H1 (cell line): ENCODE results near the gene QRSL1. TPM values are rescaled to one million over a fixed set of nuclear protein-coding genes. Genes with fewer than 3 reads are reported as not detected.

Source experiments
- CTCF ChIA-PET: fragments of 300-600 bp; sonication (Branson Sonifier 250); formaldehyde crosslinking; loops from one replicate; lab custom pipeline; 2021; ENCODE audit not compliant: partially characterized antibody; lab: Charles Lee
- POLR2A ChIA-PET: fragments of 300-600 bp; sonication (Branson Sonifier 250); formaldehyde crosslinking; loops from one replicate; lab custom pipeline; 2021; ENCODE audit warnings: inconsistent platforms; ENCODE audit not compliant: partially characterized antibody; lab: Charles Lee
- DNase-seq, 2 experiments: peaks; one replicate each; pipeline versions ENCODE4 v3.0.0 to v3.0.0-alpha.2; 2010 to 2022; ENCODE audit warnings: low spot score in 2 of 2, low read depth in 1 of 2, mixed read lengths in 1 of 2
- FAIRE-seq: peaks from 2 replicates; lab custom pipeline; 2011; peaks lifted over from hg19 to GRCh38; lab: Jason Lieb, UNC
- H2AFZ ChIP-seq: 2 replicates; pipeline ENCODE4 v1.8.1; 2012; ENCODE audit warnings: low read length, inconsistent platforms
- H2AK5ac ChIP-seq: 2 replicates; pipeline ENCODE4 v1.6.1; 2013; ENCODE audit warnings: low read depth, low read length
- H2BK120ac ChIP-seq: replicated peaks from 2 replicates; pipeline ENCODE3; 2013; ENCODE audit warnings: low read depth, low read length, inconsistent platforms
- H2BK12ac ChIP-seq: 2 replicates; pipeline ENCODE4 v1.6.1; 2013; ENCODE audit warnings: low read depth, low read length
- H2BK15ac ChIP-seq: 2 replicates; pipeline ENCODE4 v1.6.1; 2013; ENCODE audit warnings: low read length
- H2BK20ac ChIP-seq: 2 replicates; pipeline ENCODE4 v1.6.1; 2013; ENCODE audit warnings: low read length
- H2BK5ac ChIP-seq: 2 replicates; pipeline ENCODE4 v1.6.1; 2013; ENCODE audit warnings: low read depth, low read length
- H3K14ac ChIP-seq: 2 replicates; pipeline ENCODE4 v1.6.1; 2013; ENCODE audit warnings: inconsistent platforms; ENCODE audit not compliant: insufficient read length
- H3K18ac ChIP-seq: 2 replicates; pipeline ENCODE4 v1.6.1; 2013; ENCODE audit warnings: low read length; ENCODE audit errors: extremely low read depth
- H3K23ac ChIP-seq: 2 replicates; pipeline ENCODE4 v1.6.1; 2013; ENCODE audit warnings: inconsistent platforms; ENCODE audit not compliant: insufficient read length
- H3K23me2 ChIP-seq: 2 replicates; pipeline ENCODE4 v1.6.1; 2013; ENCODE audit warnings: low read depth, low read length
- H3K27ac ChIP-seq: 2 replicates; pipeline ENCODE4 v1.6.1; 2011; ENCODE audit warnings: low read depth, low read length, inconsistent platforms
- H3K27me3 ChIP-seq, 4 experiments: replicated peaks in 1 of 4; 1 replicate in 1 of 4; 2 replicates in 3 of 4; pipeline versions ENCODE4 v1.6.1 to v1.8.1; 2011 to 2013; ENCODE audit warnings: low read length in 3 of 4, mild to moderate bottlenecking in 3 of 4, inconsistent platforms in 2 of 4, mixed read lengths in 2 of 4, moderate library complexity in 1 of 4; ENCODE audit not compliant: control insufficient read depth in 3 of 4, insufficient read depth in 3 of 4; ENCODE audit errors: extremely low read depth in 1 of 4
- H3K36me3 ChIP-seq, 4 experiments: 2 replicates each; pipeline versions ENCODE4 v1.6.1 to v1.8.1; 2011 to 2013; ENCODE audit warnings: mild to moderate bottlenecking in 4 of 4, low read length in 3 of 4, moderate library complexity in 2 of 4, control low read depth in 1 of 4, inconsistent platforms in 1 of 4; ENCODE audit not compliant: insufficient read depth in 4 of 4, control insufficient read depth in 2 of 4
- H3K4ac ChIP-seq: replicated peaks from 2 replicates; pipeline ENCODE3; 2013; ENCODE audit warnings: low read length, low read depth, mixed read lengths, inconsistent platforms; ENCODE audit not compliant: insufficient read length
- H3K4me1 ChIP-seq, 4 experiments: replicated peaks in 1 of 4; 1 replicate in 1 of 4; 2 replicates in 3 of 4; pipeline versions ENCODE4 v1.6.1 to v1.8.1; 2011 to 2013; ENCODE audit warnings: low read length in 3 of 4, inconsistent platforms in 2 of 4, mixed read lengths in 1 of 4; ENCODE audit not compliant: insufficient read depth in 4 of 4, control insufficient read depth in 3 of 4
- H3K4me2 ChIP-seq, 2 experiments: 2 replicates each; pipeline versions ENCODE4 v1.6.1 to v1.8.1; 2011 to 2013; ENCODE audit warnings: low read depth in 2 of 2, low read length in 2 of 2, control low read depth in 1 of 2, inconsistent platforms in 1 of 2, mild to moderate bottlenecking in 1 of 2; ENCODE audit not compliant: insufficient read depth in 1 of 2
- H3K4me3 ChIP-seq, 4 experiments: fragments of 200-600, 300-600 bp in 1 of 4; sonication (generic), shearing (Covaris generic), sonication (Bioruptor Twin) in 1 of 4; 2 replicates each; pipeline versions ENCODE4 v1.5.1 to v1.8.1; 2011 to 2016; ENCODE audit warnings: low read length in 4 of 4, low read depth in 3 of 4, control low read depth in 2 of 4, inconsistent platforms in 2 of 4, mild to moderate bottlenecking in 2 of 4, mixed read lengths in 1 of 4, moderate library complexity in 1 of 4; ENCODE audit not compliant: insufficient read depth in 2 of 4; ENCODE audit errors: extremely low read depth in 1 of 4
- H3K56ac ChIP-seq: replicated peaks from 2 replicates; pipeline ENCODE3; 2013; ENCODE audit warnings: low read depth, mild to moderate bottlenecking, mixed read lengths, low read length, inconsistent platforms; ENCODE audit not compliant: insufficient read length
- H3K79me1 ChIP-seq: 2 replicates; pipeline ENCODE4 v1.6.1; 2013; ENCODE audit warnings: low read depth, low read length, control low read depth
- H3K79me2 ChIP-seq, 2 experiments: 2 replicates each; pipeline versions ENCODE4 v1.6.1 to v1.8.1; 2012 to 2013; ENCODE audit warnings: low read length in 2 of 2, mild to moderate bottlenecking in 2 of 2, inconsistent platforms in 1 of 2; ENCODE audit not compliant: insufficient read depth in 2 of 2, control insufficient read depth in 1 of 2
- H3K9ac ChIP-seq, 4 experiments: replicated peaks in 1 of 4; 1 replicate in 1 of 4; 2 replicates in 3 of 4; pipeline versions ENCODE4 v1.6.1 to v1.8.1; 2011 to 2013; ENCODE audit warnings: low read depth in 3 of 4, low read length in 3 of 4, control low read depth in 2 of 4, mild to moderate bottlenecking in 2 of 4, moderate library complexity in 2 of 4, inconsistent platforms in 1 of 4; ENCODE audit errors: extremely low read depth in 1 of 4
- H3K9me3 ChIP-seq, 2 experiments: 2 replicates each; pipeline versions ENCODE4 v1.6.1 to v1.8.1; 2012 to 2013; ENCODE audit warnings: mild to moderate bottlenecking in 2 of 2, moderate library complexity in 2 of 2, control low read depth in 1 of 2, inconsistent platforms in 1 of 2, low read depth in 1 of 2, low read length in 1 of 2, mixed read lengths in 1 of 2; ENCODE audit not compliant: insufficient read depth in 2 of 2
- H4K20me1 ChIP-seq, 2 experiments: replicated peaks in 1 of 2; 2 replicates each; pipeline versions ENCODE3 to v1.8.1; 2011 to 2013; ENCODE audit warnings: inconsistent platforms in 2 of 2, low read length in 2 of 2, mild to moderate bottlenecking in 1 of 2; ENCODE audit not compliant: insufficient read depth in 2 of 2, control insufficient read depth in 1 of 2
- H4K5ac ChIP-seq: 2 replicates; pipeline ENCODE4 v1.6.1; 2013; ENCODE audit warnings: low read length, low read depth, mixed read lengths, inconsistent platforms; ENCODE audit not compliant: insufficient read length
- H4K8ac ChIP-seq: 2 replicates; pipeline ENCODE4 v1.8.0; 2013; ENCODE audit warnings: mild to moderate bottlenecking, moderate library complexity, low read length, inconsistent platforms; ENCODE audit not compliant: insufficient read depth; ENCODE audit errors: extremely low read depth
- H4K91ac ChIP-seq: replicated peaks from 2 replicates; pipeline ENCODE3; 2013; ENCODE audit warnings: low read length, mixed read lengths, inconsistent platforms; ENCODE audit not compliant: insufficient read length
- ATF3 ChIP-seq: IDR thresholded peaks from 2 replicates; pipeline ENCODE4 v1.6.1; 2011; ENCODE audit warnings: low read depth, mild to moderate bottlenecking, low read length; ENCODE audit not compliant: insufficient read depth
- BACH1 ChIP-seq: IDR thresholded peaks from 2 replicates; pipeline ENCODE4 v1.6.1; 2012; ENCODE audit warnings: low read length, improper control_type of control experiment
- GABPA ChIP-seq: IDR thresholded peaks from 2 replicates; pipeline ENCODE4 v1.6.1; 2011; ENCODE audit warnings: mild to moderate bottlenecking, low read length, moderate library complexity, borderline replicate concordance; ENCODE audit not compliant: insufficient read depth
- KDM4A ChIP-seq: IDR thresholded peaks from one replicate; pipeline ENCODE4 v1.7.1; 2012; ENCODE audit warnings: low read depth, mild to moderate bottlenecking, moderate library complexity, low read length, inconsistent platforms; ENCODE audit not compliant: severe bottlenecking
- KDM5A ChIP-seq: fragments of 200-600 bp; IDR thresholded peaks from 2 replicates; pipeline ENCODE4 v1.7.1; 2012; ENCODE audit warnings: mild to moderate bottlenecking, low read length, inconsistent platforms, mixed read lengths
- PHF8 ChIP-seq: fragments of 200-600 bp; sonication (generic); conservative IDR thresholded peaks from 2 replicates; pipeline ENCODE4 v1.7.1; 2012; ENCODE audit warnings: low read depth, mild to moderate bottlenecking, inconsistent platforms, low read length, moderate library complexity
- SP4 ChIP-seq: IDR thresholded peaks from 2 replicates; pipeline ENCODE4 v1.6.1; 2012; ENCODE audit warnings: low read length, inconsistent platforms
- TBP ChIP-seq: IDR thresholded peaks from 2 replicates; pipeline ENCODE4 v1.6.1; 2011; ENCODE audit warnings: low read depth, low read length, improper control_type of control experiment
- WGBS, 2 experiments: shearing (Covaris generic) in 1 of 2; methylation state at CpG; one replicate each; pipeline versions ENCODE4 v1.1.6 to v1.1.7; 2013 to 2015; ENCODE audit warnings: low lambda C conversion rate in 2 of 2, mixed read lengths in 2 of 2, inconsistent platforms in 1 of 2, low coverage in 1 of 2, missing lambda C conversion rate in 1 of 2; ENCODE audit not compliant: insufficient replicate concordance in 2 of 2, insufficient coverage in 1 of 2, insufficient read length in 1 of 2; ENCODE audit errors: extremely low coverage in 1 of 2, missing lambda C conversion rate in 1 of 2; 5-methylcytosine and 5-hydroxymethylcytosine counted together
- polyA plus RNA-seq, 7 experiments: library from polyadenylated mRNA; depleted of rRNA in 3 of 7; stranded (reverse) in 5 of 7; unstranded in 2 of 7; fragments of >200 nt in 5 of 7; fragments of 200-250 nt in 2 of 7; gene quantifications; 1 replicate in 5 of 7; 2 replicates in 1 of 7; 4 replicates in 1 of 7; pipeline versions ENCODE4 v1.2.1 to v1.2.3, GENCODE V29; 2011 to 2013; ENCODE audit warnings: missing spikeins in 2 of 7, mixed read lengths in 2 of 7
- total RNA-seq: library from RNA; stranded (reverse); fragmentation: NEBNext Ultra II Directional; extraction: Animal tissue kit (Norgen Biotek cat#: 25700); gene quantifications from 2 replicates; pipeline ENCODE4 v1.2.1, GENCODE V29; 2021

QRSL1 gene
- total and polyA plus RNA-seq, 2 of the 8 experiments (the other 6 are each of a cell fraction or from before 2014, with no cell fraction given), result 7.8 to 22.2 TPM

DNA sequence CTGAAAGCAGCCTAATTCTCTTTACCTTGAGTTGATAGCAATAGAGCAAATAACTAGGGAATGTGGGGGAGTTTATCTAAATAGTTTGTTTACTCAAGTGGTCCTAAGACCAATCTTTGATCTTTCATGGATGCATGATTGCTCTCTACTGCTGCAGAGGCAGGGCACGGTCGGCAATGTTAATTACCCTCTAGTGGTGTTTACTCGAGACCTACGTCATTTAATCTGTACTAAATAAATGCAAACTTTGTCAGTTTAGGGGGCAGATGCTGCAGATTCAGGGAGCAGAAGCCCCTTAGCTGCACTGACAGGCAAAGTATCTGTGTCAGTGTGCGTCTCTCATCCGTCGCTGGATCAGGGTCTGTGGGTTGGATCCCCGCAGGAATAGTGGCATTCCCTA, 7.0 kb upstream of the QRSL1 start:
- Histone ChIP-seq H2BK12ac (no peak overlapping the region), H2AFZ (no peak overlapping the region), H3K27me3 (no peaks in the 10 kb centered on the region), H3K14ac (no peak overlapping the region), H3K4ac (no peak overlapping the region), H3K56ac (no peak overlapping the region), H4K5ac (no peak overlapping the region), H4K8ac (no peak overlapping the region), H3K79me2 (no peaks in the 10 kb centered on the region), H2BK5ac (no peak overlapping the region), H3K9ac (no peak overlapping the region), H2BK15ac (no peak overlapping the region), H4K20me1 (no peaks in the 10 kb centered on the region), H2BK20ac (no peak overlapping the region), H3K4me2 (no peak overlapping the region), H3K9me3 (peaks cover 12 to 13% of the 10 kb centered on the region in 2 experiments), H3K36me3 (peaks cover 2 to 20% (median 12%) of the 10 kb centered on the region in 4 experiments; a peak in 6 of 8 replicates), H3K23me2 (no peaks in the 10 kb centered on the region), H3K27ac (no peak overlapping the region), H3K4me1 (peaks cover 0 to 10% (median 4%) of the 10 kb centered on the region in 4 experiments; a peak in 3 of 7 replicates), H2AK5ac (peak overlapping the region; percentile 46; the same call in 1 of the 2 replicates), H4K91ac (no peak overlapping the region), H3K79me1 (no peaks in the 10 kb centered on the region), H3K4me3 (no peak overlapping the region), H3K23ac (no peak overlapping the region), H2BK120ac (no peak overlapping the region), H3K18ac (no peak overlapping the region)
- no peak for FAIRE-seq
- ChIA-PET POLR2A (no interaction called here), CTCF (interaction anchor here (5.7 kb wide), 1 partner anchor 12 kb away, joined by 52 read pairs; no protein-coding TSS in a partner anchor)
- no peak for DNase-seq
- WGBS, 2 experiments, result 96% methylated on average over 8 of the region's 8 CpGs; no CpG with 5 or more reads in 1 of the 2 experiments
- no peak for TF ChIP-seq GABPA
- no peak for TF ChIP-seq KDM4A
- no peak for TF ChIP-seq TBP
- TF ChIP-seq KDM5A, result no peak
- TF ChIP-seq ATF3, result no peak
- TF ChIP-seq PHF8, result no peak
- TF ChIP-seq BACH1, result no peak
- TF ChIP-seq SP4, result no peak
